Stimulated activated CD4-positive, alpha-beta T cell treated with anti-CD3 and anti-CD28 coated beads, Interleukin-1b, Interleukin-23, amount 100 ng/mL, for 1 hour (primary cell): Measurements from ENCODE around the gene KAT6B.
"Not testable (repeated sequence)": the region's sequence is repeated elsewhere in the genome, so short reads cannot be mapped to it uniquely, and the experiment has no call there.

Experiments used
- DNase-seq, 2 donors: peaks; one replicate each; pipeline ENCODE4 v3.0.0-alpha.2; 2020; ENCODE audit warnings: low read depth in 2 of 2

The KAT6B gene

DNA sequence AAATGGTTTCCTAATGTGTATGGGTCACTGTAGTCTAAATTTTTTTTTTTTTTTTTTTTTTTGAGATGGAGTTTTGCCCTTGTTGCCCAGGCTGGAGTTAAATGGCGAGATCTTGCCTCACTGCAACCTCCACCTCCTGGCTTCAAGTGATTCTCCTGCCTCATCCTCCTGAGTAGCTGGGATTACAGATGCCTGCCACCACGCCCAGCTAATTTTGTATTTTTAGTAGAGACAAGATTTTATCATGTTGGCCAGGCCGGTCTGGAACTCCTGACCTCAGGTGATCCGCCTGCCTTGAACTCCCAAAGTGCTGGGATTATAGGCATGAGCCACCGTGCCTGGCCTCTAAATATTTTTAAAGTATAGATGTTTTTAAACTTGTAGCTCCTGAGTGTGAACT lies 94.7 kb downstream of the KAT6B start:
- not testable (repeated sequence) for DNase-seq

DNA sequence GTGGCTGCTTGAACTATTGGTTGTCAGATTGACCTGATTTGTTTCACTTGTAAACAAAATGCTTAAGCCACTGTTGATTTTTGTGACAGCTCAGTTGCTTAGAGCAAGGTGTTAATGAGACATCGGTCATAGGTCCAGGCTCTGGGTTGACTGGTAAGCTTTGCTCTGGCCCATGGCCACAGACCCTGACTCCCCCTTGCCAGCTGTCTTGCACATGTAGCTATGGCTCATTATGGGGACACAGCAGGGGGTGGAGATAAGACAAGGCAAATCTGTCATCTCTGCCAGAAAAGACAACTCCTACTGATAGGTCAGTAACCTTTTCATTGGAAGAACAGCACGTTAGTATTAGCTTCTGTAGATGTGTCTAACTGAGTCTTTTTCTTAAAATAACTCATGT lies 95.3 kb downstream of the KAT6B start:
- DNase-seq: no peak

DNA sequence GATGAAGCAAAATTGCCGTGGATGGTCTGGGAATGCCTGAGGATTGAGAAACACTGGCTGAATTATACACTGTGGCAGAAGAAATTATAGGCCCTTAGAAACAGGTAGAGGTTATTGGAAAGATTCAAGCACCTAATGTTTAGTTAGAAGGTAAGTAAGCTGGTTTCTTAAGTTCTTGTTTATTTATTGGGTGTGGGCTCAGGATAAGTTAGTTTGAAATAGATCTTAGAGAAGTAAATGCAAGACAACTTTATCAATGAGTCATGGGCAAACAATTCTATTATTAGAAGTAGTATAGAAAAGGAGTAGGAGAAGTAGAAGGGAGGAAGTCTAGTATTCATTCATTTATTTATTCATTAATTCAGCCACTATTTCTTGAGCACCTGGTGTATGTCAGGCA lies 96.5 kb downstream of the KAT6B start:
- DNase-seq: no peak

DNA sequence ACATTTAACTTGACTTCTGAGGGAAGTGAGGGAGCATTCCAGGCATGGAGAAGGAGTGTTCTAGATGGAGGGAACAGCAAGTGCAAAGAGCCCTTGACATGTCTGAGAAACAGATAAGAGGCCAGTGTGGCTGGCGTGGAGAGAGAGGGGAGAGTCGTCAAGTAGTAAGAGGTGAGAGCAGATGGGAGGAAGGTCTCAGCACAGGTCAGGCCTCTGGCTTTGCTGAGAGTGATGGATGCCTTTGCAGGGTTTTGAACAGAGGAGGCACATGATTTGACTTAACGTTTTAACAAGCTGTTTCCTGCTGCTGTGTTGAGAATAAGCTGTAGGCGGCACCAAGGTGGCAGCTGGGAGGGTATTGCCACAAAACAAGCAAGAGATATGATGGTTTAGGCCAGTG lies 97.2 kb downstream of the KAT6B start:
- no peak for DNase-seq

DNA sequence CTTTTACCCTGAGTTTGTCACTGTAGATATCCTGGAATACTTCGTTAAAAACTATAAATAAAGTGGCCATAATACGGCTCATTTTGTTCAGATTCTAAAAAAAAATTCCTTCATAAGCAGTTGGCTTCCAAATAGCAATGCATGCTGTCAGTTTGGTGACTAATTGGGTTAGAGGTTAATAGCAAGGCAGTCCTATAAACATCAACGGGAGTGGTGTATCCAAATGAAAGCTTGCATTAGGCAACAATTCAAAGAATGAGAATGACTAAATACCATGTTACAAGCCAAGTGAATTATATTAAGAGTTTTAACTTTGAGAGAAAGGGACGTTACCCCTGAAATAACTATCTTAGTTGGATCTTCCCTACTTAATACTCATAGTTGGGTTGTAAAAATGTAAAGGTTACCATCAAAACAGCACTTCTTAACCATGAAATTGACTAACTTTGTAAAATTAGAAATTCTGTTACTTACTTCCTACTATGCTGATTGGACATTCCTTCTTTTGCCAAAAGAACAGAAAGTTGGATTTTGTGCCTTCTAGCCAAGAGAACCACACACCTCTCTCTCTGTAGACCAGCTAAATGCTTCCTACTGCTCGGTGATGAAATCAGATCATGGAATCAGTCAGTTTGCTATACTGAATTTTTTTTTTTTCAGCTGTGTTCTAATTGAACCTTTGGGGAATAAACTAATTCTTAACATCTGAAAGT lies 98.0 kb downstream of the KAT6B start:
- DNase-seq: no peak

DNA sequence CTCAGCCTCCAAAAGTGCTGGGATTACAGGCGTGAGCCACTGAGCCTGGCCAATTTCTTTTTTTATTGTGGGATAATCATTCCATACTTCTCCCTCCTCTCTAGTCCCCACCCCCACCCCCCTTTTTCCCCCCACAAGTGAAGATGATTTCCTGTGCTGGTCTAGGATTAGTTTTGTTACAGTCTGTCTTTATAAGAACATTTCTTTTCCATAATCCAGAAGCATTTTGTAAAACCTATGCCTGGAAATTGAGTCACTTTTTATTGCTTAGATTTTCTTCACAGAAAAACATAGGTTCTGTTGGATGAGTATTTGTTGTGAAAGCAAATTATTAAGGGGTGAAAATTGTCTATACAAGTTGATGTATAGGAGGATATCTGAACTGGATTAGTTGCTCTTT lies 98.9 kb downstream of the KAT6B start:
- DNase-seq: no peak

DNA sequence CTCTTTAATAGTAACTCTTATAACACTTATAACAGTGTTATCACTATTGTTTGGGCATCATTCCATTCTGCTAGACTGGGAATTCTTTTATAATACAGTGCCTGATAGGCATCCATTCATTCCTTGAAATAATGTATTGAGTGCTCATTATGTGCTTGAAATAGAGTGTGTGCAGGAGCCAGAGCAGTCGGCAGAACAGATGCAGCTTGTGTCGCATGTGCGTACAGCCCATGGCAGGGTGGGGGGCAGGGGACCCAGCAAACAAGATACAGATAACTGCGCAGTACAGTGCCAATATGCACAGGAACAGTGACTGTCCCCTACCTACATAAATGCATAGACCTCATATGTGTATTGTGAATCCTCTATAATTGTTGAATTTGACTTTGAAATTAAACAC lies 99.3 kb downstream of the KAT6B start:
- no peak for DNase-seq

DNA sequence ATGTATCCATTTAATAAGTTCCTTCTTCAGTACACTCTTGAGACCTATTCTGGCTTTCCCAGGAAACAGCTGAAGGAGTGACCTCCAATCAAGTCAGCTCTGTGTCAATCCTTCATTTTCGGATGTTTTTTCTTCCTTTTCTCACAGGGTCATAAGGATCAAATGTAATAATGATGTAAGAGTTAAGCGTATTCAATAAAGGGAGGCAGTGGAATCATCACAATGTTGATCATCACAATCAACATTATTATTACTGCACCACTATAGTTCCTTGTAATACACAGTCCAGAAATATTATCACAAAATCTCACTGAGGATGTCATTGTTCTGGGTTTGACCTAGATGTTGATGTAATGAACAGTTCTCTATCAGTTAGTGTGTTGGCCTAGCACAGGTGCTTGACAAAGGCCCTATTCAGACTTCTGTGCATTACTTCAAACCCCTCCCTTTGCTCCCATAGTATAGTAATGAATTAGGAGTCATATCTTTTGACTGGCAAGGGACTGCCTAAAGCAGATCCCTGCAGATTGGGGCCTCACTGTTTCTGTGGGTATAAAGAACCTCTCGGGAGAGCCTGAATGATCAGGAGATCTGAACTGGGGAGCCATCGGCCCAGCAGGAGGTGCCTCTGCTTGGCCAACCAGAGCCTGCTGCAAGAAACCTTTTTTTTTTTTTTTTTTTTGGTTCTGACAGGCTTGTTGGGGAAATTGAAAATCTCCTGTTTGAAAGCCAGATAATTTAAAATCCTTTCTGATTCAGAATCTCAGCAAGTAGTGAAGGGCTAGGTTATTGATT lies 100.6 kb downstream of the KAT6B start:
- DNase-seq: no peak

DNA sequence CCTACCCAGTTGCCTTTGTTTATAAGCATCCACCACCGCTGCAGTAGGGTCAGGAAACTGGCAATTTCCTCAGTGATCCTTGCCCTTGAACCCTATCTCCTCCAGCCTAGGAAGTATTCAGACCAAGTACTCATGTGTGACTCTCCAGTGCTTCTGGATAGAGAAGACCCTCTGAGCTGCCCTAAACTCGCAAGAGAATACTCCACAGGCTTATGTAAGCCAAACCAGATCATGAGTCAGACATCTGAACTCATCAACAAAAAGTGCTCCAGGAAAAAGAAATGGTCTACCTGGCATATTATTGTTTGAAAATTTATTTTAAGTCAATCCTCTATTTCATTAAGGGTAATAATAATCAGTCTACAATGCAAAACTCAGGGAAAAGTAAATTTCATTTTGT lies 101.3 kb downstream of the KAT6B start:
- no peak for DNase-seq

DNA sequence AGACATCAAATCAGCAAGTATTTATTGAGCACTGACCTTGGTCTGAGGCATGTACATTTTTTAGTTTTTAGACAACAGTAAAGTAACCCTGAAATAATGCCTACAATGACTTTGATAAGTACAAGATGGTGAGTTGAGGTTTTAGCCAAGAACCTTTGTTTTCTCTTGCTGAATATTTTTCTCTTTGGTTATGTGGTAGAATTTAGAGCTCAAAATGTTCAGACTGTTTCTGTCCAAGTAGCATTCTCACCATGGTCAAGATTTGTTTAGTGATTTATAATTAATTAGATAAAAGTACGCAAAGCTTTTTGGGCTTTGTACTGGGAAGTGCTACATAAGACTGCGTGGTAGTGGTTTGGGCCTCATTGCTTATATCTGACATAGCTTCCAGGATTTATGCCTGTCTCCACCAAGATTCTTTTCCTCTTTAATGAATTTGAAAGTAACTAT lies 102.4 kb downstream of the KAT6B start:
- no peak for DNase-seq

DNA sequence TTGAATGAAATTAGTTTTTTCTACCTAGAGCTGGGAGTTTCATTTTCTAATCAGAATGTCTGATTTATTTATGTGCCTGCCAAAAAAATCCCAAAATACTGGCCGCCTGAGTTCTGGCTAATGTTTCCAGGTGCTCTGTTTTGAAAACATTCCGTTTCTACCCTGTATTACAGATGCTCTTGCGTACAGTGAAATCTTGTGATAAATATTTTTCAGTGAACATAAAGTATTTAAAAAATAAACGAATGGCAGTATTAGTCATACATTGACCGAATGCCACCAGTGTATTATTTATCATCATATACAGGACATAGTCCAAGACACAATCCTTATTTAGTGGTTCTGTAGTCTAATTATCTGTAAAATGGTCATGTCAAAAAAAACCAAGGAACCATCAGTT lies 102.8 kb downstream of the KAT6B start:
- DNase-seq: no peak

DNA sequence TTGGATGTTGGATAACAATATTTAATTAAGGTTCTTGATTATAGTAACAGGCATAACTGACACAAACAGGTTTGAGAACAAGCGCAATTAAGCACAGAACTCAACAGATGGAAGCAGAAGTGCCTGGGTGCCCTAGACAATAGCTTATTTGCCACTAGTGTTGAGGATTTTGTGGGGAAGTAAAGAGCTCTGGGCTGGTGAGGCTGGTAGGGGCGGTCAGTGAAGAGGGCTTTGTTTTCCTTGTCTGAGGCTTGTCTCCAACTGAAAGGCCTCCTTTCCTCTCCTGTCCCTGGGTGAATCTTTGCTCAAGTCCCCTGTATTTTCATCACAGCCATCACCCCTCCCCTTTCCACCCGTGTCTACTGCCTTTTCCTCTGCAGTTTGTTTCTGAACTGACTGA lies 104.6 kb downstream of the KAT6B start:
- no peak for DNase-seq

DNA sequence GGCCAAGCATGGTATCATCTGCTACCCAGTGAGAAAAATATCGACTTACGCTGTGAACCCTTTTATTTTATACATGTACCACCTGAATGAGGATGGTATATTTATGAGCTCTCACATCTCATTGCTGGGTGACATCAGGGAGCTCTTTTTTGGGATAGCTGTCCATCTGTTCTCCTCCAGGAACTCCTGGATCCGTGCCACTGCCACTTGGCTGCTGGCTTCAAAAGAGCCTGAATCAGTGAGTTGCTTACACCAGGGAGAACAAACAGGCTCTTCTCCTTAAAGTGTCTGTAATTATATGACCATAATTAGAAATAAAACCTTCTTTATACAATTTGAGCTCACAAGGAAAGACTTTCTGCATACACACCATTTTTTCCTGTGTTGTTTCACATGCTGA lies 106.2 kb downstream of the KAT6B start:
- no peak for DNase-seq

DNA sequence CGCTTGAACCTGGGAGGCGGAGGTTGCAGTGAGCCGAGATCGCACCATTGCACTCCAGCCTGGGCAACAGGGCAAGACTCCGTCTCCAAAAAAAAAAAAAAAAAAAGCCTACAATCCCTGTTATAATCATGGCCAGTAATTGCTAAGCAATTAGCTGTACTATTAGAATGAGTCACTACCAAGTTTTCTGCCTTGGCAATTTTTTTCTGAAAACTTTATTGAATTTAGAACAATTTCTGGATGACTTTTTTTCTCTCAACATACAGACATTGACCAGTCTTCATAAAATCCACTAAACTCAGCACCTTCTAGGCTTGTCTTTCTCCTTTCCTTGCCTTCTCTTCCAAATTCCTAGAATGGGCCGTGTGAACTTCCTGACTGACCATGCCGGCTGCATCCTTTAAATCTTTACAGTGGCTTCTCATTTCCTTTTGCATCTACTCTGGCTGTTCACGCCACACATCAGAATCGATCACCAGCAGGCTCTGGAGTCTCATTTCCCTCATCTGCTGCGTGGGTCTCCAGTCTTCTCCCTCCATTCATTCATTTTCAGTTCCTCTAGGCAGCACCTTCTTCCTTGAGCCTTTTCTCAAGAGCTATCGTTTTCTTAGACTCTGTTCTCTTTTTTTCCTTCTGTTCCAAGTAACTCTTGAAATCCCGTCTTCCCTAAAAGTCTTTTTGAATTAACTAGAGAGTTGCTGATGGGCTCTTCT lies 107.9 kb downstream of the KAT6B start:
- DNase-seq: no peak

DNA sequence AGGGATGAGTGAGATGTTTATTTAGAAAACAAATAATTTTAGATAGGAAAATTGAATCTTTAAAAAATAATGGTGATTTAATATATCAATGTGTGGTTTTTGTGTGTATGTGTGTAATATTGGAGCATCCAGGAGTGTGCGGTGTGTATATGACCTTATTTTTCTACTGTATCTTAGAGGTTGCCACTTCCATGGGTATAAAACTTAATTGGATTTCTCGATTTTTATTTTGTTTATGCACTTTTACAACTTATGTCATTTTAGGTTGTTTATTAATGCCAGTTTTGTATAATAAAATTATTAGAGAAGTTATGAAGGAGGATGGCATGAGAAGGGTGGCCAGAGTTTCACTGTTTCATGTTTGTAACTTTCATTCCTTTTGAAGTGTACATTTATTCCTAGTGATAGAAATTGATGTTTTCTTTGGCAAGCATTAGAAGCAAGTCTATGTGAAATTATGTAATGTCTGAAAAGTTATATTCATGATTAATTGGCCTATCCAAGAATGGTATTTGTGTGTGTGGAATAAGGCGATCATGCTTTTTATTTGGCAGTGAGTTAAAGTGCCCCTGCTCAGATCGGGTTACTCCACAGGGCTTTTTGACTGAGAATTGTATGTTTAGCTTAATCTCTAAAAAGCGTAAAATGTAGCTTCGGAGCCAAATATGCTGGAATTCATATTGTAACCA lies 110.3 kb downstream of the KAT6B start:
- no peak for DNase-seq

DNA sequence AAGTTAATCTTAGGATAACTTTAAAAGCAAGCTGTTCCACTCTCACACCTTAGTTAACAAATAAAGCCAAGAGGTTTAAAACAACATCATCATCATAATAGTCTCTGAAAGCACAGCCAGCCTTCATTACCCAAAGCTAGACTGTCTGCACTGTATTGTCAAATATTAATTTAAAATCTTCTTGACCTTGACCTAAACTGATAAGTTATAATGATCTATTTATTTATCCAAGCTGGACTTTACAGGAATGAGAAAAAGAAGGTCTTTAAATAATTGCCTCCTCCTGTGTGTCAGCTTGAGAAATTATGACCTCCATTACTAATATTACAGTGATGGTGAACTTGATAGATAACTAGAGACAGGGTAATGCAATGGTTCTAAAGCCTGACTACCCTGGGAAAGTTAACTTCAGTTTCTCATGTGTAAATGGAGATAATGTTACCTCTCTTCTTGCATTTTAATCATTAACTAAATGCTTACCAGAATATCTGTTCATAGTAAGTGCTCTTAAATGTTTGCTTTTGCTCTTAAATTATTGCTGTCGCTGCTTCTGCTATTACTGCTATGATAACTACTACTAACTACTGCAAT lies 111.0 kb downstream of the KAT6B start:
- DNase-seq: no peak

DNA sequence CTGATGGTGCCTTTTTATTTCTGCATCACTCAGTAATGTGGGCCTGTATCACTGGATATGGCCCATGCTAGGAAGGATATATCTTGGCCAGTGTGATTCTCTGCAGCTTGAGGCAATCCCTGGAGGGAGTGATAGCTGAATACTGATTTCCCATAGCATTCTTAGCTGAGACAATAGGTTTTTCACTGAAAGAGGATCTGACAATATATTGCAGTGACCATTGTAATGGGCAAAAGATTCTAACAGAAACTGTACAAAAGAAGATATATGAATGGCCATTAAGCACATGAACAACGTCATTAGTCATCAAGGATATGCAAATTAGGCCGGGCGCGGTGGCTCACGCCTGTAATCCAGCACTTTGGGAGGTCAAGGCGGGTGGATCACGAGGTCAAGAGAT lies 117.8 kb downstream of the KAT6B start:
- DNase-seq: no peak

DNA sequence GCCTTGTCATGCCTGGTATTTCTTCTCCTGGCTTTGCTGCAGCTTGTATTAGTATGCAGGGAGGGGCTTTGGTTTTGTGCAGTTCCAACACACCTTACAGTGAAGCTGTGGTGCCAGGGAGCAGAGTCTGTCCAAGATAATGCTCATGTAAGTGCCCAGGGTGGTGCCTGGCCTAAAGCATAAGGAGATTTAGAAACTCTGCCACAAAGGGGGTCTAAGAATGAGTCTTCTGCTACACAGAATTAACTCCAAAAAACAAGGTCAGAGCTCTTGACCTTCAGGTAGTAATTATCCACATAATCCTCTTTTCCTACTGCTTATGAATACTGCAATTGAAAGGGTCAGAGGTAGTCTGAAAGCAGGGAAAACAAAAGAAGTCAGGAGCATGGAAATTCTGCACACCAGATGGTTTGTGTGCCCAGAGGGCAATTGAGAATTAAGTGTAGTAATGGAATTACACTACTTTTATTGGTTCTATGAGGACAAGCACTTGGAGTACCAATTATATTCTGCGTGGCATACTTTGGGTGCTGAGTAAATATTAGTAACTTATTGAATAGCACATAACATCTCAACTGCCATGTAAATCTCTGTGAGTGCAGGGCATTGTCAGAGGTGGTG lies 121.5 kb downstream of the KAT6B start:
- DNase-seq: no peak

DNA sequence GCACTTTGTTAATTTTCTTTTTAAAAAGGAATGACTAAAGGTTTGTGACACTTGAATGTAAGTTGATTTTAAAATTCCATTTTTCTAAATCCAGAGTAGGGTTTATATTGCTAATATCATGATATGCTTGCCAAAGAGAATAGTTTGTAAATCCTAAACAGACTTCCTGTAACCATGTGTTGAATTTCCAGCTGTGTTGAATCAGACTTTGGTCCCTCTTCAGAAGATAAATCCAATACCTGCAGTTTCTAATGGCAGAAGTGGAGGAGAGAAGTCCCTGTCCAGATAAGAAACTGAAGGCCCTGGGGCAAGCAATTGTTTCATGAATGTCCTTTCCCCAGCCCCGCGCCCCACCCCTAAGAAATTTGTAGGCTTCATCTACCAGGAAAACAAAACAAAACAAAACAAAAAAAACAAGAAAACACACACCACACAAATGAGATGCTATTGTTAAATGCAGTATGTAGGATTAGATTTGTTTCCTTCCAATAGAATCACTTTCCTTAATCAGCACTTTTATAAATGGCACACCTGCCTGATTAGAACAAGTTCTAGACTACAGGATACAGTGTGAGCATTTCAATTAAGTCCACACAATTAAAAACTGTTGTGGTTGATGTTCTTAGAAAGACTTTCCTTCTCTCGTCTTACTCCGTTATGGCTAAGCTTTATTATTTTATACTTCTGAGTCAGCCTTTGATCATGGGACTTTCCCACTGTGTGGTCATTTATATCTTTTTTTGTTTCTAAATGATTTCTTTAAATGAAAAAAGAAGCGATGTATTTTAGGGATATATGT lies 122.8 kb downstream of the KAT6B start:
- no peak for DNase-seq
